OCI-LY7 (cell line): ENCODE results near the gene MRPL45.

ENCODE experiments used
- EZH2phosphoT487 ChIP-seq: fragments of 200-600 bp; sonication (generic); IDR thresholded peaks from 2 replicates; pipeline ENCODE4 v1.6.1; 2018; ENCODE audit warnings: low read depth, borderline replicate concordance, mild to moderate bottlenecking, mixed run types, antibody characterized with exemption, low read length, moderate library complexity, mixed read lengths
- TF ChIP-seq, protein P1 (sequence below): fragments of 200-600 bp; sonication (generic); conservative IDR thresholded peaks from 2 replicates; pipeline ENCODE4 v1.5.1; 2014; ENCODE audit warnings: mild to moderate bottlenecking, antibody characterized with exemption, low read length, moderate library complexity, mixed read lengths

DNA sequence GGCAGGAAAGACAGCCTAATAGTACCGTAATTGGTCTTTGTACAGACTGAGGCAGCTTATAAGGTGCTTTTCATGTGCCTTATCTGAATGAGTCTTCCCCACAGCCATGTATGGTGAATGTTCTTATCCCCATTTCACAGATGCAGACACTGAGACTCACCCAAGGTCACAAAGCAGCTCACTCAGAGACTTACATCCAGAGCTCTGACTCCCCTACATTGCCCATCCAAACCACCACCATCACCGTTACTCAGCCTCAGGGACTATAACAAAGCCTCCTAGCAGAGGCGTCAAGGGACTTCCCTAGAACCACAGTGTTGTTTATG, 47.4 kb downstream of the MRPL45 start:
- TF ChIP-seq, protein P1, sequence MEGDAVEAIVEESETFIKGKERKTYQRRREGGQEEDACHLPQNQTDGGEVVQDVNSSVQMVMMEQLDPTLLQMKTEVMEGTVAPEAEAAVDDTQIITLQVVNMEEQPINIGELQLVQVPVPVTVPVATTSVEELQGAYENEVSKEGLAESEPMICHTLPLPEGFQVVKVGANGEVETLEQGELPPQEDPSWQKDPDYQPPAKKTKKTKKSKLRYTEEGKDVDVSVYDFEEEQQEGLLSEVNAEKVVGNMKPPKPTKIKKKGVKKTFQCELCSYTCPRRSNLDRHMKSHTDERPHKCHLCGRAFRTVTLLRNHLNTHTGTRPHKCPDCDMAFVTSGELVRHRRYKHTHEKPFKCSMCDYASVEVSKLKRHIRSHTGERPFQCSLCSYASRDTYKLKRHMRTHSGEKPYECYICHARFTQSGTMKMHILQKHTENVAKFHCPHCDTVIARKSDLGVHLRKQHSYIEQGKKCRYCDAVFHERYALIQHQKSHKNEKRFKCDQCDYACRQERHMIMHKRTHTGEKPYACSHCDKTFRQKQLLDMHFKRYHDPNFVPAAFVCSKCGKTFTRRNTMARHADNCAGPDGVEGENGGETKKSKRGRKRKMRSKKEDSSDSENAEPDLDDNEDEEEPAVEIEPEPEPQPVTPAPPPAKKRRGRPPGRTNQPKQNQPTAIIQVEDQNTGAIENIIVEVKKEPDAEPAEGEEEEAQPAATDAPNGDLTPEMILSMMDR, result no peak
- TF ChIP-seq EZH2phosphoT487, result no peak
